HuH-7 (cell line): ENCODE data around the gene CRACR2B.

Experiments
- DNase-seq: peaks from one replicate; pipeline ENCODE4 v3.0.0; 2011; ENCODE audit warnings: low spot score

Gene CRACR2B

GRCh38 chr11:794766-795633 lies 32.7 kb upstream of the CRACR2B start:
- no peak for DNase-seq

GRCh38 chr11:795634-796564 lies 31.8 kb upstream of the CRACR2B start:
- DNase-seq = no peak

- DNase-seq = no peak
Observed at GRCh38 chr11:796565-797295, 31.0 kb upstream of the CRACR2B start.

- peak; percentile 84 for DNase-seq
Observed at GRCh38 chr11:797296-798092, 30.2 kb upstream of the CRACR2B start.

GRCh38 chr11:798093-798713 lies 29.5 kb upstream of the CRACR2B start, which contains the start of gene SLC25A22:
Gene SLC25A22, minus strand, starts transcription at chr11:798281. Its CDS starts 3,275 bp downstream, at chr11:795006.
- peak; percentile 95 for DNase-seq

- no peak for DNase-seq
Observed at GRCh38 chr11:799641-800316, 27.9 kb upstream of the CRACR2B start.

GRCh38 chr11:800473-800872 lies 27.2 kb upstream of the CRACR2B start:
- DNase-seq = no peak

GRCh38 chr11:801097-801780 lies 26.5 kb upstream of the CRACR2B start:
- DNase-seq = no peak

GRCh38 chr11:802018-802617 lies 25.6 kb upstream of the CRACR2B start:
- DNase-seq = no peak

GRCh38 chr11:802693-803466 lies 24.8 kb upstream of the CRACR2B start:
- no peak for DNase-seq

GRCh38 chr11:803467-803742 lies 24.3 kb upstream of the CRACR2B start:
- no peak for DNase-seq

- no peak for DNase-seq
Observed at GRCh38 chr11:803770-804598, 23.7 kb upstream of the CRACR2B start.

- DNase-seq = no peak
Observed at GRCh38 chr11:804599-804964, 23.1 kb upstream of the CRACR2B start.

- peak; percentile 73 for DNase-seq
Observed at GRCh38 chr11:808427-809286, 19.1 kb upstream of the CRACR2B start.

- DNase-seq = peak; percentile 96
Observed at GRCh38 chr11:809287-810039, 18.3 kb upstream of the CRACR2B start, which contains the start of gene RPLP2. Gene RPLP2, plus strand, starts transcription at chr11:809967. Its CDS starts 268 bp downstream, at chr11:810235.

- DNase-seq = no peak
Observed at GRCh38 chr11:810040-810567, 17.6 kb upstream of the CRACR2B start.
